ENCODE results near the gene SLC4A3. TPM values are rescaled to one million over a fixed set of nuclear protein-coding genes. Genes with fewer than 3 reads are reported as not detected.

The SLC4A3 gene
- total RNA-seq, 1 experiment from 2014 or later: 20.2 TPM

- H3K27me3 Mint-ChIP-seq (ENCODE audit: unreplicated experiment): peaks cover 9% of the 10 kb centered on the region
- no peak overlapping the region for H3K27ac Mint-ChIP-seq (ENCODE audit: unreplicated experiment)
- H3K4me3 Mint-ChIP-seq (ENCODE audit: low read depth, unreplicated experiment): no peak overlapping the region
- CTCF ChIA-PET: no interaction called here
- intact Hi-C loops (cut with micrococcal nuclease; ENCODE audit: unreplicated experiment): no loop called here
- peaks cover 6% of the 10 kb centered on the region for H3K4me1 Mint-ChIP-seq (ENCODE audit: low read depth, unreplicated experiment)
- H3K36me3 Mint-ChIP-seq (ENCODE audit: insufficient read depth, unreplicated experiment): peaks cover 8% of the 10 kb centered on the region
- no peaks in the 10 kb centered on the region for H3K9me3 Mint-ChIP-seq (ENCODE audit: low read depth, unreplicated experiment)
- no TSS peak for BruUV-seq (replicated peaks)
- DNase-seq: no peak
- TF ChIP-seq CTCF (IDR thresholded peaks at IDR 0.05; ENCODE audit: unreplicated experiment): no peak
These were observed 5.0 kb upstream of the SLC4A3 start for GRCh38 chr2:219622472-219622871.

GRCh38 chr2:219624565-219624964, 2.9 kb upstream of the SLC4A3 start:
- H3K9me3 Mint-ChIP-seq (ENCODE audit: low read depth, unreplicated experiment): no peaks in the 10 kb centered on the region
- BruUV-seq (replicated peaks): no TSS peak
- no peak overlapping the region for H3K27ac Mint-ChIP-seq (ENCODE audit: unreplicated experiment)
- H3K4me3 Mint-ChIP-seq (ENCODE audit: low read depth, unreplicated experiment): no peak overlapping the region
- no peak for DNase-seq
- no peak for TF ChIP-seq CTCF (IDR thresholded peaks at IDR 0.05; ENCODE audit: unreplicated experiment)
- H3K4me1 Mint-ChIP-seq (ENCODE audit: low read depth, unreplicated experiment): no peaks in the 10 kb centered on the region
- CTCF ChIA-PET: no interaction called here
- peaks cover 14% of the 10 kb centered on the region for H3K36me3 Mint-ChIP-seq (ENCODE audit: insufficient read depth, unreplicated experiment)
- intact Hi-C loops (cut with micrococcal nuclease; ENCODE audit: unreplicated experiment): no loop called here
- peaks cover 9% of the 10 kb centered on the region for H3K27me3 Mint-ChIP-seq (ENCODE audit: unreplicated experiment)

GRCh38 chr2:219625179-219625578, 2.3 kb upstream of the SLC4A3 start:
- intact Hi-C loops (cut with micrococcal nuclease; ENCODE audit: unreplicated experiment): no loop called here
- CTCF ChIA-PET: no interaction called here
- DNase-seq: no peak
- Mint-ChIP-seq H3K36me3 (ENCODE audit: insufficient read depth, unreplicated experiment) (peaks cover 14% of the 10 kb centered on the region), H3K27me3 (ENCODE audit: unreplicated experiment) (peaks cover 9% of the 10 kb centered on the region), H3K27ac (ENCODE audit: unreplicated experiment) (no peak overlapping the region), H3K4me3 (ENCODE audit: low read depth, unreplicated experiment) (no peak overlapping the region), H3K4me1 (ENCODE audit: low read depth, unreplicated experiment) (peaks cover under 1% of the 10 kb centered on the region), H3K9me3 (ENCODE audit: low read depth, unreplicated experiment) (no peaks in the 10 kb centered on the region)
- no peak for TF ChIP-seq CTCF (IDR thresholded peaks at IDR 0.05; ENCODE audit: unreplicated experiment)
- BruUV-seq (replicated peaks): no TSS peak

- CTCF ChIA-PET: interaction anchor here (0.5 kb wide), 1 partner anchor 60 kb away, joined by 3 read pairs; no protein-coding TSS in a partner anchor
- H3K36me3 Mint-ChIP-seq (ENCODE audit: insufficient read depth, unreplicated experiment): peaks cover 14% of the 10 kb centered on the region
- peaks cover 8% of the 10 kb centered on the region for H3K4me1 Mint-ChIP-seq (ENCODE audit: low read depth, unreplicated experiment)
- H3K9me3 Mint-ChIP-seq (ENCODE audit: low read depth, unreplicated experiment): no peaks in the 10 kb centered on the region
- peaks cover 9% of the 10 kb centered on the region for H3K27me3 Mint-ChIP-seq (ENCODE audit: unreplicated experiment)
- H3K27ac Mint-ChIP-seq (ENCODE audit: unreplicated experiment): peak overlapping the region; percentile 47
- no peak for DNase-seq
- intact Hi-C loops (cut with micrococcal nuclease; ENCODE audit: unreplicated experiment): no loop called here
- peak overlapping the region; percentile 65 for H3K4me3 Mint-ChIP-seq (ENCODE audit: low read depth, unreplicated experiment)
- TF ChIP-seq CTCF (IDR thresholded peaks at IDR 0.05; ENCODE audit: unreplicated experiment): no peak
- TSS peak; percentile 56 for BruUV-seq (replicated peaks)
These were observed 890 bp upstream of the SLC4A3 start for GRCh38 chr2:219626540-219626939.
